H9 (cell line): ENCODE results near the gene SLC15A5. TPM values are rescaled to one million over a fixed set of nuclear protein-coding genes. Genes with fewer than 3 reads are reported as not detected.

Experiments used
- DNase-seq: peaks from one replicate; pipeline ENCODE4 v3.0.0-alpha.2; 2017
- H2AFZ ChIP-seq: one replicate; pipeline ENCODE4 v1.6.1; 2013; ENCODE audit warnings: mild to moderate bottlenecking, low read length, control low read depth, moderate library complexity
- H2AK5ac ChIP-seq: 2 replicates; pipeline ENCODE4 v1.6.1; 2013; ENCODE audit warnings: low read length, control low read depth, mixed read lengths; ENCODE audit not compliant: insufficient read length
- H2BK120ac ChIP-seq: one replicate; pipeline ENCODE4 v1.6.1; 2013; ENCODE audit warnings: low read depth, mild to moderate bottlenecking, low read length, control low read depth, inconsistent platforms; ENCODE audit not compliant: poor library complexity, severe bottlenecking
- H2BK12ac ChIP-seq: 2 replicates; pipeline ENCODE4 v1.6.1; 2013; ENCODE audit warnings: low read length, control low read depth, mixed read lengths, low read depth; ENCODE audit not compliant: insufficient read length
- H2BK15ac ChIP-seq: 2 replicates; pipeline ENCODE4 v1.6.1; 2013; ENCODE audit warnings: low read depth, low read length, control low read depth
- H2BK20ac ChIP-seq: one replicate; pipeline ENCODE4 v1.6.1; 2013; ENCODE audit warnings: low read depth, mild to moderate bottlenecking, low read length, control low read depth, inconsistent platforms; ENCODE audit not compliant: poor library complexity, severe bottlenecking
- H2BK5ac ChIP-seq: 2 replicates; pipeline ENCODE4 v1.6.1; 2013; ENCODE audit warnings: low read length, control low read depth, mixed read lengths; ENCODE audit not compliant: insufficient read length
- H3K14ac ChIP-seq: 2 replicates; pipeline ENCODE4 v1.6.1; 2013; ENCODE audit warnings: low read length, control low read depth; ENCODE audit not compliant: insufficient read depth
- H3K18ac ChIP-seq: 2 replicates; pipeline ENCODE4 v1.6.1; 2013; ENCODE audit warnings: low read depth, mild to moderate bottlenecking, mixed read lengths, low read length, control low read depth; ENCODE audit not compliant: insufficient read length
- H3K23ac ChIP-seq: 2 replicates; pipeline ENCODE4 v1.6.1; 2013; ENCODE audit warnings: low read length, control low read depth, mixed read lengths, low read depth; ENCODE audit not compliant: insufficient read length
- H3K23me2 ChIP-seq: 2 replicates; pipeline ENCODE4 v1.6.1; 2013; ENCODE audit warnings: low read depth, mild to moderate bottlenecking, mixed read lengths, low read length, control low read depth; ENCODE audit not compliant: insufficient read length, poor library complexity, severe bottlenecking
- H3K27ac ChIP-seq: 2 replicates; pipeline ENCODE4 v1.5.1; 2013; ENCODE audit warnings: low read length, control low read depth, mixed read lengths, low read depth; ENCODE audit not compliant: insufficient read length
- H3K27me3 ChIP-seq: 2 replicates; pipeline ENCODE4 v1.6.1; 2013; ENCODE audit warnings: low read length, control low read depth, inconsistent platforms; ENCODE audit not compliant: insufficient read depth
- H3K4ac ChIP-seq: 2 replicates; pipeline ENCODE4 v1.6.1; 2013; ENCODE audit warnings: low read depth, mild to moderate bottlenecking, control low read depth, inconsistent platforms, low read length, moderate library complexity
- H3K4me1 ChIP-seq: 2 replicates; pipeline ENCODE4 v1.6.1; 2013; ENCODE audit warnings: low read length, control low read depth, inconsistent platforms; ENCODE audit not compliant: insufficient read depth
- H3K4me2 ChIP-seq: 2 replicates; pipeline ENCODE4 v1.6.1; 2013; ENCODE audit warnings: low read length, control low read depth, mixed read lengths; ENCODE audit not compliant: insufficient read length, insufficient read depth
- H3K56ac ChIP-seq: 2 replicates; pipeline ENCODE4 v1.6.1; 2013; ENCODE audit warnings: low read depth, mild to moderate bottlenecking, mixed read lengths, low read length, control low read depth; ENCODE audit not compliant: insufficient read length
- H3K79me1 ChIP-seq: 2 replicates; pipeline ENCODE4 v1.6.1; 2013; ENCODE audit warnings: low read depth, mild to moderate bottlenecking, moderate library complexity, low read length, control low read depth, inconsistent platforms; ENCODE audit not compliant: insufficient read depth, poor library complexity, severe bottlenecking
- H3K79me2 ChIP-seq: 2 replicates; pipeline ENCODE4 v1.6.1; 2013; ENCODE audit warnings: low read length, control low read depth, inconsistent platforms; ENCODE audit not compliant: insufficient read depth
- H3K9ac ChIP-seq: 2 replicates; pipeline ENCODE4 v1.6.1; 2013; ENCODE audit warnings: low read length, control low read depth, mixed read lengths; ENCODE audit not compliant: insufficient read length; ENCODE audit errors: extremely low read depth
- H3K9me3 ChIP-seq: one replicate; pipeline ENCODE4 v1.6.1; 2013; ENCODE audit warnings: low read depth, low read length, inconsistent platforms; ENCODE audit not compliant: control insufficient read depth
- H3T11ph ChIP-seq: one replicate; pipeline ENCODE4 v1.6.1; 2013; ENCODE audit warnings: mild to moderate bottlenecking, low read length, control low read depth, inconsistent platforms
- H4K20me1 ChIP-seq: one replicate; pipeline ENCODE4 v1.6.1; 2013; ENCODE audit not compliant: control insufficient read depth, insufficient read length, insufficient read depth
- H4K5ac ChIP-seq: 2 replicates; pipeline ENCODE4 v1.6.1; 2013; ENCODE audit warnings: low read depth, mild to moderate bottlenecking, mixed read lengths, low read length, control low read depth; ENCODE audit not compliant: insufficient read length
- H4K8ac ChIP-seq: replicated peaks from 2 replicates; pipeline ENCODE4 v1.6.1; 2013; ENCODE audit warnings: low read length, control low read depth, mixed read lengths, low read depth; ENCODE audit not compliant: insufficient read length
- H4K91ac ChIP-seq: 2 replicates; pipeline ENCODE4 v1.6.1; 2013; ENCODE audit warnings: low read depth, mild to moderate bottlenecking, moderate library complexity, mixed read lengths, low read length, control low read depth; ENCODE audit not compliant: insufficient read length
- H3K27ac Mint-ChIP-seq, 3 experiments: 2 replicates in 2 of 3; 3 replicates in 1 of 3; pipeline ENCODE4 v1.8.0; 2020 to 2021; ENCODE audit warnings: mixed read lengths in 3 of 3, mild to moderate bottlenecking in 1 of 3, moderate library complexity in 1 of 3
- H3K27me3 Mint-ChIP-seq: 2 replicates; pipeline ENCODE4 v1.8.0; 2021; ENCODE audit warnings: low read depth, mild to moderate bottlenecking, moderate library complexity, mixed read lengths
- H3K36me3 Mint-ChIP-seq, 3 experiments: 2 replicates in 2 of 3; 3 replicates in 1 of 3; pipeline ENCODE4 v1.8.0; 2020 to 2021; ENCODE audit warnings: low read depth in 3 of 3, mixed read lengths in 3 of 3; ENCODE audit not compliant: insufficient read depth in 1 of 3
- H3K4me1 Mint-ChIP-seq, 2 experiments: 2 replicates each; pipeline ENCODE4 v1.8.0; 2020; ENCODE audit warnings: mixed read lengths in 2 of 2
- H3K4me3 Mint-ChIP-seq, 2 experiments: 2 replicates in 1 of 2; 3 replicates in 1 of 2; pipeline ENCODE4 v1.8.0; 2020 to 2021; ENCODE audit warnings: mild to moderate bottlenecking in 2 of 2, mixed read lengths in 2 of 2, moderate library complexity in 1 of 2
- H3K9me3 Mint-ChIP-seq, 2 experiments: 2 replicates in 1 of 2; 3 replicates in 1 of 2; pipeline ENCODE4 v1.8.0; 2020; ENCODE audit warnings: mild to moderate bottlenecking in 2 of 2, mixed read lengths in 2 of 2, moderate library complexity in 1 of 2
- CTCF ChIP-seq: fragments of 200-600 bp; sonication (generic); conservative IDR thresholded peaks from 3 replicates; pipeline ENCODE4 v1.8.0; 2021; ENCODE audit warnings: antibody characterized with exemption, mild to moderate bottlenecking
- WGBS: extraction: QIAGEN DNeasy Blood & Tissue Kit; methylation state at CpG from one replicate; pipeline ENCODE4 v1.1.7; 2013; ENCODE audit warnings: missing lambda C conversion rate, low lambda C conversion rate, mixed read lengths; ENCODE audit not compliant: insufficient read length; ENCODE audit errors: extremely low coverage; 5-methylcytosine and 5-hydroxymethylcytosine counted together
- total RNA-seq: library from RNA; stranded (reverse); gene quantifications from 2 replicates; pipeline ENCODE4 v1.2.1, GENCODE V29; 2021

SLC15A5 gene
- total RNA-seq, 1 experiment from 2014 or later, result not detected

- no peak overlapping the region for H4K91ac ChIP-seq
- H2AK5ac ChIP-seq, result no peak overlapping the region
- no peak for TF ChIP-seq CTCF
- H3K14ac ChIP-seq, result no peak overlapping the region
- peak overlapping the region; percentile 12 to 63 (median 24); a peak in 3 of 7 replicates for H3K27ac Mint-ChIP-seq
- H2BK20ac ChIP-seq, result no peak overlapping the region
- no peak overlapping the region for H4K8ac ChIP-seq
- no peaks in the 10 kb centered on the region for H3K23me2 ChIP-seq
- no peak overlapping the region for H4K5ac ChIP-seq
- H3K27me3 ChIP-seq, result no peaks in the 10 kb centered on the region
- H3K56ac ChIP-seq, result no peak overlapping the region
- no peaks in the 10 kb centered on the region for H3K79me1 ChIP-seq
- no CpG with 5 or more reads among the region's 3 CpGs for WGBS
- H3K4me2 ChIP-seq, result no peak overlapping the region
- no peaks in the 10 kb centered on the region for H3K4me1 ChIP-seq
- H3K27ac ChIP-seq, result no peak overlapping the region
- no peak overlapping the region for H2BK15ac ChIP-seq
- DNase-seq, result peak; percentile 59
- H3K9ac ChIP-seq, result no peak overlapping the region
- peaks cover 0 to 10% (median 2%) of the 10 kb centered on the region in 3 experiments; a peak in 1 of 7 replicates for H3K36me3 Mint-ChIP-seq
- H3K18ac ChIP-seq, result no peak overlapping the region
- no peaks in the 10 kb centered on the region for H3K79me2 ChIP-seq
- H3K4me3 Mint-ChIP-seq, result no peak overlapping the region
- no peaks in the 10 kb centered on the region for H3K9me3 ChIP-seq
- no peak overlapping the region for H2BK120ac ChIP-seq
- no peak overlapping the region for H2BK12ac ChIP-seq
- no peak overlapping the region for H3K23ac ChIP-seq
- no peaks in the 10 kb centered on the region for H4K20me1 ChIP-seq
- H3T11ph ChIP-seq, result no peak overlapping the region
- H2AFZ ChIP-seq, result no peak overlapping the region
- H3K27me3 Mint-ChIP-seq, result no peaks in the 10 kb centered on the region
- no peak overlapping the region for H2BK5ac ChIP-seq
- H3K9me3 Mint-ChIP-seq, result peaks cover 7 to 12% of the 10 kb centered on the region in 2 experiments; a peak in 4 of 5 replicates
- peaks cover 6 to 8% of the 10 kb centered on the region in 2 experiments for H3K4me1 Mint-ChIP-seq
- no peak overlapping the region for H3K4ac ChIP-seq
Observed at GRCh38 chr12:16198884-16199283, 78.6 kb downstream of the SLC15A5 start.
